Thoracic aorta (tissue), 2 donors: ENCODE data around the gene SCAMP5. TPM values are rescaled to one million over a fixed set of nuclear protein-coding genes. Genes with fewer than 3 reads are reported as not detected.

Experiments used
- ATAC-seq: fragments of 150-250 bp; one replicate; pipeline ENCODE4 v1.8.0; 2017; ENCODE audit warnings: low read depth; ENCODE audit not compliant: insufficient number of reproducible peaks, low FRiP score
- DNase-seq: peaks from one replicate; pipeline ENCODE4 v3.0.0-alpha.2; 2020; ENCODE audit warnings: low spot score
- H3K27ac ChIP-seq, 2 donors: fragments of 200-600 bp; sonication (generic); 1 replicate in 1 of 2; 2 replicates in 1 of 2; pipeline ENCODE4 v1.5.1; 2016; ENCODE audit warnings: mild to moderate bottlenecking in 2 of 2, moderate library complexity in 2 of 2
- H3K27me3 ChIP-seq: fragments of 200-600 bp; sonication (generic); replicated peaks from 2 replicates; pipeline ENCODE4 v1.6.0; 2016; ENCODE audit warnings: mild to moderate bottlenecking; ENCODE audit not compliant: insufficient read depth
- H3K36me3 ChIP-seq: fragments of 200-600 bp; sonication (generic); one replicate; pipeline ENCODE4 v1.5.1; 2016
- H3K4me1 ChIP-seq, 2 donors: fragments of 200-600 bp; sonication (generic); 1 replicate in 1 of 2; 2 replicates in 1 of 2; pipeline versions ENCODE4 v1.5.1 to v1.6.0; 2016; ENCODE audit warnings: low read depth in 2 of 2, mild to moderate bottlenecking in 1 of 2; ENCODE audit not compliant: control insufficient read depth in 1 of 2
- H3K4me3 ChIP-seq: fragments of 200-600 bp; sonication (generic); 2 replicates; pipeline ENCODE4 v1.5.1; 2016; ENCODE audit warnings: mild to moderate bottlenecking
- H3K9me3 ChIP-seq: fragments of 200-600 bp; sonication (generic); 2 replicates; pipeline ENCODE4 v1.5.1; 2016
- CTCF ChIP-seq: fragments of 200-600 bp; sonication (generic); IDR thresholded peaks from one replicate; pipeline ENCODE4 v1.5.1; 2019; ENCODE audit warnings: antibody characterized with exemption
- total RNA-seq, 2 donors: library from RNA; depleted of rRNA; stranded (reverse); fragments of >200 nt; gene quantifications; one replicate each; pipeline versions ENCODE4 v1.1.0 to v1.2.3, GENCODE V29; 2016

Gene SCAMP5
- total RNA-seq, 2 donors from 2014 or later: 1.5 to 3.5 TPM

- no peaks in the 10 kb centered on the region for H3K36me3 ChIP-seq
- no peak overlapping the region for H3K4me3 ChIP-seq
- H3K27ac ChIP-seq: no peak overlapping the region
- H3K4me1 ChIP-seq: peaks cover 14 to 25% of the 10 kb centered on the region in 2 donors
- H3K9me3 ChIP-seq: no peaks in the 10 kb centered on the region
- DNase-seq (no peak), ATAC-seq (no peak)
- no peak for TF ChIP-seq CTCF
- H3K27me3 ChIP-seq: no peaks in the 10 kb centered on the region
Observed at GRCh38 chr15:74962219-74962618, 33.1 kb upstream of the SCAMP5 start.

- no peaks in the 10 kb centered on the region for H3K36me3 ChIP-seq
- ATAC-seq (no peak), DNase-seq (no peak)
- H3K4me1 ChIP-seq: peaks cover 10 to 20% of the 10 kb centered on the region in 2 donors
- H3K9me3 ChIP-seq: no peaks in the 10 kb centered on the region
- no peaks in the 10 kb centered on the region for H3K27me3 ChIP-seq
- no peak overlapping the region for H3K27ac ChIP-seq
- TF ChIP-seq CTCF: no peak
- no peak overlapping the region for H3K4me3 ChIP-seq
Observed at GRCh38 chr15:74962671-74963070, 32.7 kb upstream of the SCAMP5 start.

DNA sequence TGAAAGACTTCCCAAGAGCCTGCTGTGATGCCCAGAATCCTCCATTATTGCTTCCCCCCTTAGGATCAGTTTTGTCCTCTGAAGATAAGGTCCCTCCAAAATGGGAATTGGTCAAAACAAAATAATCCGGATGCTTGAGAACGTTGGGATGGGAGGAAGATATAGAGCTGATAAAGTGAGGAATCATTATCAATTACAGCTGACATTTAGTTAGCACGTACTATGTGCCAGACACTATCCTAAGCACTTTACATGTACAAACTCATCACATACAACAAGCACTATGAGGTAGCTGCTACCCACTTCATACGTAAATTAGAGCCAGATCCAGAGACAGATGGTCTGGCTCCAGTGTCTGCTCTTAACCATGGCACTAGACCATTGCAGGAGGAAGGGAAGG lies 32.1 kb upstream of the SCAMP5 start:
- no peak for DNase-seq
- Histone ChIP-seq H3K9me3 (no peaks in the 10 kb centered on the region), H3K4me3 (no peak overlapping the region), H3K27me3 (no peaks in the 10 kb centered on the region), H3K4me1 (peaks cover 6 to 16% of the 10 kb centered on the region in 2 donors), H3K36me3 (no peaks in the 10 kb centered on the region), H3K27ac (no peak overlapping the region)
- ATAC-seq: no peak
- no peak for TF ChIP-seq CTCF

DNA sequence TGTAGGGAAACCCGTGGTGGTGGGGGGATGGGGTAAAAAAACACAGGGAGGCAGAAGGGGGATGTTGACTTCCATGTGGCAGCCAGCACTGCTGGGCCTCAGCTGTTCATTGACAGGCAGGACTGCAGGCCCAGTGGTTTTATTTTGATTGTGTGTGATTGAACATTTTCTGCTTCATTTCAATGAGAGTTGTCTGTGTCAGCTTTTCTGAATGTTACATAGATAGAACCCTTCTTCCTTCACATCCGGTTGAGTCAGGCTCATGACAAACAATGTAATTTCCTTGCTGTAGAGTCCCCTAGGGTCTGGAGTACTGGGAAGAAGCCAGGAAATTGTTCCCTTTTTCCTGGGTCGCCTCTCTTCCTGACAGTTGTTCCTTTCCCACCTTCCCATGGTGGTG lies 30.6 kb upstream of the SCAMP5 start:
- H3K36me3 ChIP-seq: no peaks in the 10 kb centered on the region
- no peak for TF ChIP-seq CTCF
- no peak for DNase-seq
- no peaks in the 10 kb centered on the region for H3K27me3 ChIP-seq
- H3K4me1 ChIP-seq: peaks cover 0 to 2% of the 10 kb centered on the region in 2 donors
- ATAC-seq: no peak
- no peak overlapping the region for H3K4me3 ChIP-seq
- H3K27ac ChIP-seq: no peak overlapping the region
- H3K9me3 ChIP-seq: no peaks in the 10 kb centered on the region

DNA sequence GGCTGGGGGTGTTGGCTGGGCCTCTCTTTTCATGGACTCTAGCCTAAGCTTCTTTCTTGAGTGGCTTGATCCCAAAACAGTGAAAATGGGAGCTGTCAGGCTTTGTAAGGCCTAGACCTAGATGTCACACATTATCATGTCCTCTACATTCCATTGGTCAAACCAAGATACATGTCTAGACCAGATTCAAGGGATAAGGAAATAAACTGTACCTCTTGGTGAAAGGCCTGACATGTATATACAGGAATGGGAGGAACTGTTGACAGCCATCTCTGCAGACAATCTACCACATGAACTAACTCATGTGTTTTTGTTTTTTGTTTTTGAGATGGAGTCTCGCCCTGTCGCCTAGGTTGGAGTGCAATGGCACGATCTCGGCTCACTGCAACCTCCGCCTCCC lies 27.7 kb upstream of the SCAMP5 start:
- ATAC-seq (no peak), DNase-seq (no peak)
- H3K4me1 ChIP-seq: no peaks in the 10 kb centered on the region
- no peaks in the 10 kb centered on the region for H3K36me3 ChIP-seq
- H3K9me3 ChIP-seq: no peaks in the 10 kb centered on the region
- no peak overlapping the region for H3K27ac ChIP-seq
- H3K27me3 ChIP-seq: no peaks in the 10 kb centered on the region
- no peak for TF ChIP-seq CTCF
- no peak overlapping the region for H3K4me3 ChIP-seq
